Endodermal cell (in vitro differentiated cells): ENCODE data around the gene LRMDA. TPM values are rescaled to one million over a fixed set of nuclear protein-coding genes. Genes with fewer than 3 reads are reported as not detected.

Experiments used
- DNase-seq: peaks from one replicate; pipeline ENCODE4 v3.0.0-alpha.2; 2017
- H3K27ac ChIP-seq: 2 replicates; pipeline ENCODE4 v1.5.1; 2013; ENCODE audit warnings: mild to moderate bottlenecking, low read depth, low read length, moderate library complexity
- H3K27me3 ChIP-seq: 2 replicates; pipeline ENCODE4 v1.6.1; 2013; ENCODE audit warnings: mild to moderate bottlenecking, low read length, moderate library complexity; ENCODE audit not compliant: insufficient read depth, control insufficient read depth, poor library complexity, severe bottlenecking
- H3K36me3 ChIP-seq: 2 replicates; pipeline ENCODE4 v1.7.0; 2013; ENCODE audit warnings: mild to moderate bottlenecking, low read length, moderate library complexity; ENCODE audit not compliant: control insufficient read depth, insufficient read depth
- H3K4me1 ChIP-seq: one replicate; pipeline ENCODE4 v1.7.0; 2013; ENCODE audit warnings: low read length; ENCODE audit not compliant: control insufficient read depth, insufficient read depth
- H3K4me3 ChIP-seq: 2 replicates; pipeline ENCODE4 v1.5.1; 2013; ENCODE audit warnings: mild to moderate bottlenecking, low read length, moderate library complexity
- H3K9ac ChIP-seq: 2 replicates; pipeline ENCODE4 v1.6.1; 2013; ENCODE audit warnings: mild to moderate bottlenecking, low read length, moderate library complexity; ENCODE audit not compliant: poor library complexity, severe bottlenecking; ENCODE audit errors: extremely low read depth
- H3K9me3 ChIP-seq: 2 replicates; pipeline ENCODE4 v1.6.1; 2013; ENCODE audit warnings: mild to moderate bottlenecking, low read length, moderate library complexity; ENCODE audit not compliant: control insufficient read depth
- H3K27ac Mint-ChIP-seq: 2 replicates; pipeline ENCODE4 v1.8.0; 2020; ENCODE audit warnings: mixed read lengths
- H3K27me3 Mint-ChIP-seq: 2 replicates; pipeline ENCODE4 v1.8.0; 2021; ENCODE audit warnings: mild to moderate bottlenecking, mixed read lengths; ENCODE audit not compliant: insufficient read depth
- H3K36me3 Mint-ChIP-seq: 2 replicates; pipeline ENCODE4 v1.8.0; 2020; ENCODE audit warnings: low read depth, mixed read lengths
- H3K4me1 Mint-ChIP-seq: 2 replicates; pipeline ENCODE4 v1.8.0; 2020; ENCODE audit warnings: mixed read lengths
- H3K4me3 Mint-ChIP-seq: 2 replicates; pipeline ENCODE4 v1.8.0; 2020; ENCODE audit warnings: mild to moderate bottlenecking, moderate library complexity, mixed read lengths
- H3K9me3 Mint-ChIP-seq: 2 replicates; pipeline ENCODE4 v1.8.0; 2020; ENCODE audit warnings: mild to moderate bottlenecking, mixed read lengths
- CTCF ChIP-seq: fragments of 200-600 bp; sonication (generic); conservative IDR thresholded peaks from 2 replicates; pipeline ENCODE4 v1.5.0; 2021; ENCODE audit warnings: antibody characterized with exemption, mild to moderate bottlenecking
- WGBS, 2 experiments: methylation state at CpG; one replicate each; pipeline versions ENCODE4 v1.1.5 to v1.1.7; 2013; ENCODE audit warnings: missing lambda C conversion rate in 2 of 2, mixed read lengths in 1 of 2; ENCODE audit not compliant: insufficient coverage in 1 of 2, insufficient read length in 1 of 2; 5-methylcytosine and 5-hydroxymethylcytosine counted together
- total RNA-seq, 2 donors: library from RNA; stranded (reverse); fragmentation: NEBNext Ultra II Directional in 1 of 2; extraction: Animal tissue kit (Norgen Biotek cat#: 25700) in 1 of 2; gene quantifications; 2 replicates in 1 of 2; 3 replicates in 1 of 2; pipeline ENCODE4 v1.2.1, GENCODE V29; 2021

Gene LRMDA
- total RNA-seq, 2 donors from 2014 or later: 1.7 to 5.1 TPM

DNA sequence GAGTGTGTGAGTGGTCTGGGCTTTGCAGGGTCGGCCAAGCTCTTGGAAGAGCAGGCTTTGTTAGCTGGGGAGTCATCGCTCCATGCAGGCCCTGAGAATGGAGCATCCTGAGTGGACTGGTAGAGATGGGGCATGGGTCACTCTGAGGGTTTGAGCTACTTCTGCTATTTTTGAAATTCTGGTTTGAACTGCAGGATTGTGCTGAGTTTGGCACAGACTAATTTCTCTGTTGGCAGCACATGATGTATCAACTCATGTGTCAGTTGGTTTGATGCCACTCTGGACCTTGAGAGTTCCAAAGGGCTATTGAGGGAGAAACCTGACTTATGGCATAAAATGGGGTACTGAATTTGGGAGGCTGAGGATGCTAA, 56.3 kb downstream of the LRMDA start:
- Histone ChIP-seq H3K9ac (no peak overlapping the region), H3K27ac (no peak overlapping the region), H3K4me1 (no peaks in the 10 kb centered on the region), H3K9me3 (no peaks in the 10 kb centered on the region), H3K4me3 (no peak overlapping the region), H3K27me3 (no peaks in the 10 kb centered on the region), H3K36me3 (no peaks in the 10 kb centered on the region)
- TF ChIP-seq CTCF: no peak
- no peak for DNase-seq
- no peaks in the 10 kb centered on the region for H3K9me3 Mint-ChIP-seq
- 72 to 87% methylated on average over 2 of the region's 2 CpGs for WGBS, 2 experiments
- H3K27me3 Mint-ChIP-seq: peaks cover 6% of the 10 kb centered on the region
- no peak overlapping the region for H3K4me3 Mint-ChIP-seq
- no peaks in the 10 kb centered on the region for H3K36me3 Mint-ChIP-seq
- no peaks in the 10 kb centered on the region for H3K4me1 Mint-ChIP-seq
- no peak overlapping the region for H3K27ac Mint-ChIP-seq

DNA sequence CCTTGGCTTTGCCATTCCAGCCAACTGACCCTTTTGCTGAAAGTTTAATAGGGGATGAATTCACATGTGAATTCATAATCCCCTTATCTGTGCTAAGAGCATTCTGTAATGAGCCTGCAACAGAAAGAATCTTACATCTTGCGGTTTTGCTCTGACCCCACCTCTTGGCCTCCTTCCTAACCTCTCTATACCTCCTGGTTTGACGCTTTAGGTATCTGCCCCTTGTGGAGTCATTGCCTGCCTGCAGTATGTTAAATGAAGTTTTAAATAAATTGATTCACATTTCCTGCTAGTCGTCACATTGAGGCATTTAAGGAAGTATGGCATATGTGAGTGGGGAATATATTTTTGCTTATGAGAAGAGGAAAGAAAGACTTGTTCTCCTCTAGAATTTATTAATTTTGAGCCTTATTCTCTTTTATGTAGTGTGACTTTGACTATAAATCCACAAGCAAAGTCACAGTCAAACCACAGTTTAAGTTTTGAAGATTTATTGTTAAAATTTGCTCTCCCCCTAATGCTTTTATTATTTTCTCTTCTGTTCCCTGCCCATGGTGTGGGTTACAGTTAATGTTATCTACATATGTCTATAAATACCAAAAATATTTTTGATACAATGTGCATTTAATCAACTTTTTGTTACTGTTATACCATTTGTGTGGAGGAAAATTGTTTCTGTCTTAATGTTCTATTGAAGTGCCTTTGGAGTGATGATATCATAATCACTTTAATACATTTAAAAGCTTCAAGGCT, 60.9 kb downstream of the LRMDA start:
- Mint-ChIP-seq H3K27me3 (peaks cover 12% of the 10 kb centered on the region), H3K36me3 (no peaks in the 10 kb centered on the region), H3K27ac (no peak overlapping the region), H3K9me3 (no peaks in the 10 kb centered on the region), H3K4me1 (no peaks in the 10 kb centered on the region), H3K4me3 (no peak overlapping the region)
- DNase-seq: no peak
- H3K4me1 ChIP-seq: no peaks in the 10 kb centered on the region
- H3K4me3 ChIP-seq: no peak overlapping the region
- H3K27me3 ChIP-seq: no peaks in the 10 kb centered on the region
- 90 to 91% methylated on average over 2 to 3 of the region's 3 CpGs for WGBS, 2 experiments
- TF ChIP-seq CTCF: peak; percentile 41
- no peaks in the 10 kb centered on the region for H3K9me3 ChIP-seq
- no peak overlapping the region for H3K27ac ChIP-seq
- H3K9ac ChIP-seq: no peak overlapping the region
- no peaks in the 10 kb centered on the region for H3K36me3 ChIP-seq

- Histone ChIP-seq H3K9ac (no peak overlapping the region), H3K27ac (no peak overlapping the region), H3K4me3 (no peak overlapping the region), H3K4me1 (no peaks in the 10 kb centered on the region), H3K9me3 (no peaks in the 10 kb centered on the region), H3K36me3 (no peaks in the 10 kb centered on the region), H3K27me3 (no peaks in the 10 kb centered on the region)
- DNase-seq: no peak
- Mint-ChIP-seq H3K27ac (no peak overlapping the region), H3K9me3 (no peaks in the 10 kb centered on the region), H3K36me3 (no peaks in the 10 kb centered on the region), H3K4me1 (no peaks in the 10 kb centered on the region), H3K4me3 (no peak overlapping the region), H3K27me3 (peaks cover 14% of the 10 kb centered on the region)
- 89 to 100% methylated on average over 2 to 3 of the region's 3 CpGs for WGBS, 2 experiments
- TF ChIP-seq CTCF: no peak
These were observed 62.0 kb downstream of the LRMDA start for GRCh38 chr10:75493464-75493863.
